Gastroesophageal sphincter (tissue), 3 donors: ENCODE results near the gene LRPAP1.

Experiments used
- CTCF ChIP-seq, 4 experiments: fragments of 200-600 bp in 2 of 4; fragments of 450-650 bp in 2 of 4; sonication (generic) in 1 of 4; IDR thresholded peaks; one replicate each; pipeline ENCODE4 v1.5.1; 2017 to 2019; ENCODE audit warnings: antibody characterized with exemption in 4 of 4, mild to moderate bottlenecking in 2 of 4, moderate library complexity in 2 of 4
- POLR2A ChIP-seq, 2 donors: fragments of 450-650 bp; IDR thresholded peaks; one replicate each; pipeline ENCODE4 v1.6.1; 2017; ENCODE audit warnings: antibody characterized with exemption in 2 of 2, mild to moderate bottlenecking in 2 of 2, moderate library complexity in 1 of 2

- no peak for TF ChIP-seq CTCF (IDR thresholded peaks at IDR 0.05)
- TF ChIP-seq POLR2A (IDR thresholded peaks at IDR 0.05) = no peak
Measured at GRCh38 chr4:3498901-3499510, 33.2 kb downstream of the LRPAP1 start.
